Omental fat pad (tissue), 4 donors: ENCODE measurements around the gene PKN1. TPM values are rescaled to one million over a fixed set of nuclear protein-coding genes. Genes with fewer than 3 reads are reported as not detected.
A peak's percentile ranks its signal among the peaks of the same experiment; 100 is the strongest.
"Not testable (repeated sequence)": the region's sequence is repeated elsewhere in the genome, so short reads cannot be mapped to it uniquely, and the experiment has no call there.

ENCODE experiments used
- ATAC-seq: fragments of 150-250 bp; one replicate; pipeline ENCODE4 v1.9.1; 2016; ENCODE audit warnings: mild to moderate bottlenecking, moderate library complexity; ENCODE audit not compliant: low FRiP score
- DNase-seq: peaks from one replicate; pipeline ENCODE4 v3.0.0-alpha.2; 2019; ENCODE audit warnings: low spot score
- total RNA-seq, 4 donors: library from RNA; depleted of rRNA; stranded (reverse); fragments of >200 nt; gene quantifications; one replicate each; pipeline ENCODE4 v1.1.0, GENCODE V29; 2016
- TF ChIP-seq, protein P1 (sequence below), 3 donors: fragments of 450-650 bp; IDR thresholded peaks; one replicate each; pipeline ENCODE4 v1.5.1; 2016 to 2017; ENCODE audit warnings: antibody characterized with exemption in 3 of 3, mild to moderate bottlenecking in 3 of 3, moderate library complexity in 2 of 3

Gene PKN1
- total RNA-seq, 4 donors from 2014 or later: 47.3 to 104 (median 85.0) TPM

DNA sequence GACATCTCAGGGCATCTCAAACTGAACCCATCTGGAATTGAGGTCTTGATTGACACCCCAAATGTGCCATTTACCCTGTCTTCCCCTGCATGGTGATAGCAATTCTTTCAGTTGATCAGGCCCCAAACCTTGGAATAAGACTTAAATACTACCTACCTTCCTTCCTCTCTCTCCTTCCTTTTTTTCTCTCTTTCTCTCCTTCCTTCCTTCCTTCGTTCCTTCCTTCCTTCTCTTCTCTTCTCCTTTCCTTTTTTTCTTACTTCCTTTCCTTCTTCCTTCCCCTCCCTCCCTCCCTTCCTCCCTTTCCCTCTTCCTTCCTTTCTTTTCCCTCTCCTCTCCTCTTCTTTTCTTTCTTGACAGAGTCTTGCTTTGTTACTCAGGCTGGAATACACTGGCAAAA, 70.2 kb downstream of the PKN1 start:
- no peak for DNase-seq
- ATAC-seq: no peak
- TF ChIP-seq, protein P1, sequence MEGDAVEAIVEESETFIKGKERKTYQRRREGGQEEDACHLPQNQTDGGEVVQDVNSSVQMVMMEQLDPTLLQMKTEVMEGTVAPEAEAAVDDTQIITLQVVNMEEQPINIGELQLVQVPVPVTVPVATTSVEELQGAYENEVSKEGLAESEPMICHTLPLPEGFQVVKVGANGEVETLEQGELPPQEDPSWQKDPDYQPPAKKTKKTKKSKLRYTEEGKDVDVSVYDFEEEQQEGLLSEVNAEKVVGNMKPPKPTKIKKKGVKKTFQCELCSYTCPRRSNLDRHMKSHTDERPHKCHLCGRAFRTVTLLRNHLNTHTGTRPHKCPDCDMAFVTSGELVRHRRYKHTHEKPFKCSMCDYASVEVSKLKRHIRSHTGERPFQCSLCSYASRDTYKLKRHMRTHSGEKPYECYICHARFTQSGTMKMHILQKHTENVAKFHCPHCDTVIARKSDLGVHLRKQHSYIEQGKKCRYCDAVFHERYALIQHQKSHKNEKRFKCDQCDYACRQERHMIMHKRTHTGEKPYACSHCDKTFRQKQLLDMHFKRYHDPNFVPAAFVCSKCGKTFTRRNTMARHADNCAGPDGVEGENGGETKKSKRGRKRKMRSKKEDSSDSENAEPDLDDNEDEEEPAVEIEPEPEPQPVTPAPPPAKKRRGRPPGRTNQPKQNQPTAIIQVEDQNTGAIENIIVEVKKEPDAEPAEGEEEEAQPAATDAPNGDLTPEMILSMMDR (IDR thresholded peaks at IDR 0.05): no peak

DNA sequence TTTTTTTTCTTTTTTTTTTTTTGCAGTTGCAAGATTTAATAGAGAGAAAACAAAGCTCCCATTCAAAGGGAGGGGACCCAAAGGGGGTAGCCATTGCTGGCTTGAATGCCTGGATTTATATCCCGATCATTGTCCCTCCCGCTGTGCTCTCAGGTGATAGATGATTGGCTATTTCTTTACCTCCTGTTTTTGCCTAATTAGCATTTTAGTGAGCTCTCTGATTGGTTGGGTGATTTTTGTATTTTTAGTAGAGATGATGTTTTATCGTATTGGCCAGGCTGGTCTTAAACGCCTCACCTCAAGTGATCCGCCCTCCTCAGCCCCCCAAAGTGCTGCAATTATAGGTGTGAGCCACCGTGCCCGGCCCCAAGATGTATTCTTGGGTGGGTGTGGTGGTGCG, 71.5 kb downstream of the PKN1 start:
- DNase-seq, ATAC-seq: not testable (repeated sequence)

DNA sequence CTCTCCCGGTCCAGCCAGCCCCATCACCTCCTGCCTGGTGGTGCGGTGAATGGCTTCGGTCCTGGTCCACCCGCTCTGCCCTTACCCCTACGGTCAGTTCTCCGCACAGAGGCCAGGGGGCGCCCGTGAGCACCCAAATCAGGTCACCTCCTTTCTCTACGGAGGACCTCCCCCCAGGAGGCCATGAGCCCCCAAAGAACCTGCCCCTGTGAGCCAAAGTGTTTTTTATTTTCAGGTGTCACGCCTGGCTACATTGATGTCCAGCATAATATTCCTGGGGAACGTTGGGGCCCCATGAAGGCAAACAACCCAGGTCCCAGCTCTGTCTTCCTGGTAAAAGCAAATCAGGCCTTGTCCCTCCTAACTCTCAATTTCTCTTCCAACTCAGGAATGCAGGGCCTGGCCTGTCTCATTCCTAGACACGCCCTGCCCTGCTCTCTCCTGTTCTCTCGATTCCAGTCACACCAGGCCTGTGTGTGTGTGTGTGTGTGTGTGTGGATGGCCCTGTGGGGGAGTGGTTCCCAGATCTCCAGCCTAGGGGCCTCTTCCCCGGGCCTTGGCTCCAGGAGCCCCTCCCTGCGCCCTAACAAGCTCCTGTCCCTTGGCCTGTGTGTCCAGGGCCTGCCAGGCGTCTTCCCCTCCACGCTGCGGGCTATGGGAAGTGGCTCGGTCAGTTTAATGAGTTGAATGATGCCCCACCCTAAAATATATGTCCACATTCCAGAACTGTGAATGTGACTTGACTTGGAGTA, 72.6 kb downstream of the PKN1 start:
- TF ChIP-seq, protein P1 (IDR thresholded peaks at IDR 0.05): no peak
- DNase-seq: no peak
- no peak for ATAC-seq

DNA sequence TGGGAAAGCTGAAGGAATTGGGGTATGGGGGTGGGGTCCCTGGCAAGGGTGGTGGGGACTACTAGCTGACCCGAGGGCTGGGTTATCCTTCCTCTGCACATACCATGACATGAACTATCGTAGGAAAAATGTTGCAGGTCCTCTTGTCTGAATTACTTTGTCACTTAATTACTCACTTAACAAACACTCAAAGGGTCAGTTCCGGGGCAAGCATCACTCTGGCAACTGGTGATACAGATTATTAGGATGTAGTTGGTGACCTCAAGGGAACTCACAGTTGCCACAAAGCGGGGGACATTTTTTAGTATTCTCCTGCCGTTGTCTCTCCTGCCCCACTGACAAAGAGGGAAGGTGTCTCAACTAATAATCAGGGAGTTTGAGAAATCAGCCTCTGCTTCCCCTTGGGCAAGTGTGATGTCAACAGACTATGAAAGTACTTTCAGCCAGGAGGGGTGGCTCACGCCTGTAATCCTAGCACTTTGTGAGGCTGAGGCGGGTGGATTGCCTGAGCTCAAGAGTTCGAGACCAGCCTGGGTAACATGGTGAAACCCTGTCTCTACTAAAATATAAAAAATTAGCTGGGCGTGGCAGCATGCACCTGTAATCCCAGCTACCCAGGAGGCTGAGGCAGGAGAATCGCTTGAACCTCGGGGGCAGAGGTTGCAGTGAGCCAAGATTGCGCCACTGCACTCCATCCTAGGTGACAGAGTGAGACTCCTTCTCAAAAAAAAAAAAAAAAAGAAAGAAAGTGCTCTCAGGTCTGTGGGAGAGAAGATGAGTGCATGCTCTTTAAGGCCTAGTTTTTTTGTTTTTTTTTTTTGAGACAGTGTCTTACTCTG, 74.8 kb downstream of the PKN1 start:
- TF ChIP-seq, protein P1 (IDR thresholded peaks at IDR 0.05): no peak
- ATAC-seq: no peak
- no peak for DNase-seq

DNA sequence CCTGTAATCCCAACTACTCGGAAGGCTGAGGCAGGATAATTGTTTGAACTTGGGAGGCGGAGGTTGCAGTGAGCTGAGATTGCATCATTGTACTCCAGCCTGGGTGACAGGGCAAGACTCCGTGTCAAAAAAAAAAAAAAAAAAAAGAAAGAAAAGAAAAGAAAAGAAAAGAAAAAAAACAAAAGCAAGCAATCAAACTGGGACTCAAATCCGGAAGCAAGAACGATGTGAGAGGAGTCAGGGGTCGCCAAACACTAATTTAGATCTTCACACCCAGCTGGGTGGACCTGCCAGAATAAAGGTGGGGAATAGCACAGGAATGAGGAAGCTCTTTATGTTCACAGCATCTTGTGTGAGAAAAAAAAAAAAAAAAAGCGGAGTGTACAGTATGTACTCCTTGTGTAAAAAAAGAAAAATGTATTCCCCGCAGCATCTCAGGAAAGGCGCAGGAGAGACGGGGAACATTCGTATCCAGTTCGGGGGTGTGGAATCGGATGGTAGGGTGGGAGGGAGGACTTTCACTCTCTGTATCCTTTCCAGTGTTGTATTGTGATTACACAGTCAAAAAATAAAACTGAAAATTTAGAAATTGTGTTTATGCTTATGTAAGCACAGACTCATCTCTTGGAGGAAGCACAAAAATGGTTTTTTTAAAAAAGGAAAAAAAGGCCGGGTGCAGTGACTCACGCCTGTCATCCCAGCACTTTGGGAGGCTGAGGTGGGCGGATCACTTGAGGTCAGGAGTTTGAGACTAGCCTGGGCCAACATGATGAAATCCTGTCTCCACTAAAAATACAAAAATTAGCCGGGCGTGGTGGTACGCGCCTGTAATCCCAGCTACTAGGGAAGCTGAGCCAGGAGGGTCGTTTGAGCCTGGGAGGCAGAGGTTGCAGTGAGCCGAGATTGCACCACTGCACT, 77.5 kb downstream of the PKN1 start:
- TF ChIP-seq, protein P1 (IDR thresholded peaks at IDR 0.05): no peak
- ATAC-seq (peak; percentile 77), DNase-seq (no peak)

DNA sequence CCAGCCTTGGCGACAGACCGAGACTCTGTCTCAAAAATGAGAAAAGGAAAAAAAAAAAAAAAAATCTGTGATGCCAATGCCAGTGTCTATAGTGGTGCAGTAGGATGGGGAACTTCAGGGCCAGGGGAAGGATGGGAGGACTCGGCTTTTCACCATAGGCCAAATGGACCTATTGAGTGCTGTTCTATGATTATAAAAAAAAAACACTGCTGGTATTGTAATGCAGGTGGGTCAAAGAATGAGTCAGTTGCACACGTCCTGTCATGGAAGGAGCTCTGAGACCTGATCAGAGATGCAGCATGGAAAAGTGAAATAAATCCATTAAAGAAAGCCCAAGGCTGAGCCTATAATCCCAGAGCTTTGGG, 78.1 kb downstream of the PKN1 start:
- DNase-seq: no peak

More for the DNA sequence above, 78.1 kb downstream of the PKN1 start:
- TF ChIP-seq, protein P1 (IDR thresholded peaks at IDR 0.05): no peak
- no peak for ATAC-seq
